ENCODE data around the gene LRIG1.

Gene LRIG1

GRCh38 chr3:66336333-66336766 lies 164.5 kb downstream of the LRIG1 start:
- Histone ChIP-seq H3K4me3 (ENCODE audit: low read depth in 1 of 2, low read length in 1 of 2) (no peak overlapping the region), H3K9me3 (no peaks in the 10 kb centered on the region), H3K36me3 (no peaks in the 10 kb centered on the region), H3K27ac (no peak overlapping the region), H3K27me3 (no peaks in the 10 kb centered on the region), H3K4me1 (ENCODE audit: control insufficient read depth in 1 of 2, insufficient read depth in 1 of 2, low read depth in 1 of 2, low read length in 1 of 2) (no peaks in the 10 kb centered on the region)
- TF ChIP-seq CTCF (IDR thresholded peaks at IDR 0.05) = no peak

GRCh38 chr3:66335671-66336070 lies 165.2 kb downstream of the LRIG1 start:
- H3K9me3 ChIP-seq = no peaks in the 10 kb centered on the region
- no peak overlapping the region for H3K4me3 ChIP-seq (ENCODE audit: low read depth in 1 of 2, low read length in 1 of 2)
- no peak overlapping the region for H3K27ac ChIP-seq

More at GRCh38 chr3:66335671-66336070, 165.2 kb downstream of the LRIG1 start:
- Histone ChIP-seq H3K27me3 (no peaks in the 10 kb centered on the region), H3K4me1 (ENCODE audit: control insufficient read depth in 1 of 2, insufficient read depth in 1 of 2, low read depth in 1 of 2, low read length in 1 of 2) (no peaks in the 10 kb centered on the region), H3K36me3 (no peaks in the 10 kb centered on the region)
- TF ChIP-seq CTCF (IDR thresholded peaks at IDR 0.05) = no peak

All from neutrophil (primary cell).